Suprapubic skin (tissue), 4 donors: Measurements from ENCODE around the gene GHRHR. TPM values are rescaled to one million over a fixed set of nuclear protein-coding genes. Genes with fewer than 3 reads are reported as not detected.
A peak's percentile ranks its signal among the peaks of the same experiment; 100 is the strongest.

Experiments used
- DNase-seq, 2 donors: peaks; one replicate each; pipeline ENCODE4 v3.0.0-alpha.2; 2019; ENCODE audit warnings: low spot score in 2 of 2
- H3K27ac ChIP-seq: fragments of 200-600 bp; sonication (generic); one replicate; pipeline ENCODE4 v1.5.1; 2019
- H3K27me3 ChIP-seq: fragments of 200-600 bp; sonication (generic); one replicate; pipeline ENCODE4 v1.5.1; 2019
- H3K36me3 ChIP-seq: fragments of 200-600 bp; sonication (generic); one replicate; pipeline ENCODE4 v1.5.1; 2019
- H3K4me1 ChIP-seq: fragments of 200-600 bp; sonication (generic); one replicate; pipeline ENCODE4 v1.5.1; 2019
- H3K4me3 ChIP-seq: fragments of 200-600 bp; sonication (generic); one replicate; pipeline ENCODE4 v1.5.1; 2019; ENCODE audit warnings: mild to moderate bottlenecking
- H3K9me3 ChIP-seq: fragments of 200-600 bp; sonication (generic); one replicate; pipeline ENCODE4 v1.5.1; 2019
- EP300 ChIP-seq: sonication (generic); formaldehyde crosslinking; IDR thresholded peaks from one replicate; pipeline ENCODE4 v1.6.1; 2017; ENCODE audit warnings: antibody characterized with exemption
- POLR2A ChIP-seq, 2 donors: fragments of 450-650 bp; IDR thresholded peaks; one replicate each; pipeline ENCODE4 v1.6.1; 2017; ENCODE audit warnings: antibody characterized with exemption in 2 of 2, mild to moderate bottlenecking in 2 of 2, moderate library complexity in 2 of 2
- POLR2AphosphoS5 ChIP-seq, 3 donors: sonication (generic); formaldehyde crosslinking; IDR thresholded peaks; one replicate each; pipeline ENCODE4 v1.6.1; 2017; ENCODE audit warnings: antibody characterized with exemption in 3 of 3
- WGBS: methylation state at CpG from one replicate; pipeline ENCODE4 v1.1.5; 2018; 5-methylcytosine and 5-hydroxymethylcytosine counted together
- total RNA-seq, 4 donors: library from RNA; depleted of rRNA; stranded (reverse); fragments of >200 nt; gene quantifications; one replicate each; pipeline ENCODE4 v1.1.0, GENCODE V29; 2016
- TF ChIP-seq, protein P1 (sequence below), 2 donors: fragments of 200-600 bp in 1 of 2; fragments of 450-650 bp in 1 of 2; sonication (generic) in 1 of 2; IDR thresholded peaks; one replicate each; pipeline ENCODE4 v1.5.1; 2016 to 2019; ENCODE audit warnings: antibody characterized with exemption in 2 of 2, mild to moderate bottlenecking in 1 of 2, moderate library complexity in 1 of 2

GHRHR gene
- total RNA-seq, 4 donors from 2014 or later: 1.5 TPM; not detected in 3

DNA sequence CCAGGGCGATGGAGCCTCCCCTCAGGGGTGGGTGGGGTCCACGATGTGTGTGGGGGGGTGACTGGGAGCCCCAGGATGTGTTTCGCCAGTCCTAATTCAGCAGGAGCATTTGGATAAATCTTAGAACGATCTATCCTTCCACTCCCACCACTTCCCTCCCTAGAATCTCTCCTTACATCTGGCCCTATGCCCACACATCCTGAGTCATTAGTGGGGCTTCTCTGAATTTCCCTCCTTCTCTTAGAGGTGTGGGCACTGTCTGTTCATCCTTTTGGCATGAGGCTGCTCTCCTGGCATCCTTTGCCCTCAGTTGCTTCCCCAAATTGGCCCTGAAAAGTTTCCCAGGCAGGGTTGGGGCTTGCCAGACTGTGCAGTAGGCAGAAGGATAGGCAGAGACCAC is 1.6 kb downstream of the GHRHR start:
- Histone ChIP-seq H3K4me1 (no peaks in the 10 kb centered on the region), H3K27me3 (no peaks in the 10 kb centered on the region), H3K4me3 (no peak overlapping the region), H3K27ac (no peak overlapping the region), H3K36me3 (no peaks in the 10 kb centered on the region), H3K9me3 (no peaks in the 10 kb centered on the region)
- 14% methylated on average over 1 of the region's 4 CpGs for WGBS
- no peak for TF ChIP-seq POLR2AphosphoS5 (IDR thresholded peaks at IDR 0.05)
- TF ChIP-seq, protein P1, sequence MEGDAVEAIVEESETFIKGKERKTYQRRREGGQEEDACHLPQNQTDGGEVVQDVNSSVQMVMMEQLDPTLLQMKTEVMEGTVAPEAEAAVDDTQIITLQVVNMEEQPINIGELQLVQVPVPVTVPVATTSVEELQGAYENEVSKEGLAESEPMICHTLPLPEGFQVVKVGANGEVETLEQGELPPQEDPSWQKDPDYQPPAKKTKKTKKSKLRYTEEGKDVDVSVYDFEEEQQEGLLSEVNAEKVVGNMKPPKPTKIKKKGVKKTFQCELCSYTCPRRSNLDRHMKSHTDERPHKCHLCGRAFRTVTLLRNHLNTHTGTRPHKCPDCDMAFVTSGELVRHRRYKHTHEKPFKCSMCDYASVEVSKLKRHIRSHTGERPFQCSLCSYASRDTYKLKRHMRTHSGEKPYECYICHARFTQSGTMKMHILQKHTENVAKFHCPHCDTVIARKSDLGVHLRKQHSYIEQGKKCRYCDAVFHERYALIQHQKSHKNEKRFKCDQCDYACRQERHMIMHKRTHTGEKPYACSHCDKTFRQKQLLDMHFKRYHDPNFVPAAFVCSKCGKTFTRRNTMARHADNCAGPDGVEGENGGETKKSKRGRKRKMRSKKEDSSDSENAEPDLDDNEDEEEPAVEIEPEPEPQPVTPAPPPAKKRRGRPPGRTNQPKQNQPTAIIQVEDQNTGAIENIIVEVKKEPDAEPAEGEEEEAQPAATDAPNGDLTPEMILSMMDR (IDR thresholded peaks at IDR 0.05): no peak
- TF ChIP-seq EP300: no peak
- no peak for TF ChIP-seq POLR2A (IDR thresholded peaks at IDR 0.05)
- DNase-seq: no peak

DNA sequence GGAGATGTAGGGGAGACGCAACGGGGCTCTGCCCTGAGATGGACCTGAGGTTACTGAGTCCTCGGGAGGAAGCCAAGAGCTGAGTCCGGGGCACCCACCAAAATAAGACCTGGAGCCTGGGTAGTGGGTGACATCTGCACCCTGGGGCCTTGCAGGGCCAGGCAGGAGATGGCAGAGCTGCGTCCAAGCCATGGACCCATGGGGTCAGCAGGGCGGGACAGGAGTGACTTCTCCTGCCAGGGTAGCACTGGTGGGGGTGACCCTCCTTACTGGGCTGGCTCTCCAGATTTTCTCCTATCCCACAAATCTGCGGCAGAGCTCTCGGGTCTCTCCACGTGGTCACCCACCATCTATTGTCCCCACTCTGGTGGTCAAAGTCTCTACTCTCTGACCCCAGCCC is 2.1 kb downstream of the GHRHR start:
- TF ChIP-seq POLR2AphosphoS5 (IDR thresholded peaks at IDR 0.05) (no peak), EP300 (no peak), POLR2A (IDR thresholded peaks at IDR 0.05) (no peak)
- TF ChIP-seq, protein P1 (IDR thresholded peaks at IDR 0.05): no peak
- no peak overlapping the region for H3K4me3 ChIP-seq
- no peak for DNase-seq
- no peak overlapping the region for H3K27ac ChIP-seq
- no peaks in the 10 kb centered on the region for H3K36me3 ChIP-seq
- H3K27me3 ChIP-seq: no peaks in the 10 kb centered on the region
- 91% methylated on average over 9 of the region's 9 CpGs for WGBS
- H3K9me3 ChIP-seq: no peaks in the 10 kb centered on the region
- H3K4me1 ChIP-seq: no peaks in the 10 kb centered on the region

DNA sequence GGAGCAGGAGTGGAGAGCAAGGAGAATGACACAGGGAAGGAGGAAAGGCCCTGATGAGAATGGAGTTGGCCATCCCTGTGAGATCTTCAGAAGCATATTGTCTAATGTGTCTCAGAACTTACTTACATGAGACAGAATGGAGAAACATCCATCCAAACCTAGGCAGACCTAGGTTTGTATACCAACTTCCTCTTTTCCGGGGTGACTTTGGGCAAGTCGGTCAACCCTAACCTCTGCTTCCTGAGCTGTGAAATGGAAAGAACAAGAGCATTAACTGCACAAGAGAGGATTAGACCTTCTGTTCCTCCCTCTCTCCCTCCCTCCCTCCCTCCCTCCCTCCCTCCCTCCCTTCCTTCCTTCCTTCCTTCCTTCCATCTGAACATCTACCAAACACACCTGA is 4.5 kb downstream of the GHRHR start:
- H3K4me3 ChIP-seq: no peak overlapping the region
- H3K9me3 ChIP-seq: no peaks in the 10 kb centered on the region
- H3K4me1 ChIP-seq: no peaks in the 10 kb centered on the region
- no peak for DNase-seq
- peaks cover 11% of the 10 kb centered on the region for H3K27me3 ChIP-seq
- no peaks in the 10 kb centered on the region for H3K36me3 ChIP-seq
- 70% methylated on average over 2 of the region's 2 CpGs for WGBS
- TF ChIP-seq POLR2AphosphoS5 (IDR thresholded peaks at IDR 0.05) (no peak), POLR2A (IDR thresholded peaks at IDR 0.05) (no peak), EP300 (no peak)
- TF ChIP-seq, protein P1 (IDR thresholded peaks at IDR 0.05): no peak
- H3K27ac ChIP-seq: no peak overlapping the region

DNA sequence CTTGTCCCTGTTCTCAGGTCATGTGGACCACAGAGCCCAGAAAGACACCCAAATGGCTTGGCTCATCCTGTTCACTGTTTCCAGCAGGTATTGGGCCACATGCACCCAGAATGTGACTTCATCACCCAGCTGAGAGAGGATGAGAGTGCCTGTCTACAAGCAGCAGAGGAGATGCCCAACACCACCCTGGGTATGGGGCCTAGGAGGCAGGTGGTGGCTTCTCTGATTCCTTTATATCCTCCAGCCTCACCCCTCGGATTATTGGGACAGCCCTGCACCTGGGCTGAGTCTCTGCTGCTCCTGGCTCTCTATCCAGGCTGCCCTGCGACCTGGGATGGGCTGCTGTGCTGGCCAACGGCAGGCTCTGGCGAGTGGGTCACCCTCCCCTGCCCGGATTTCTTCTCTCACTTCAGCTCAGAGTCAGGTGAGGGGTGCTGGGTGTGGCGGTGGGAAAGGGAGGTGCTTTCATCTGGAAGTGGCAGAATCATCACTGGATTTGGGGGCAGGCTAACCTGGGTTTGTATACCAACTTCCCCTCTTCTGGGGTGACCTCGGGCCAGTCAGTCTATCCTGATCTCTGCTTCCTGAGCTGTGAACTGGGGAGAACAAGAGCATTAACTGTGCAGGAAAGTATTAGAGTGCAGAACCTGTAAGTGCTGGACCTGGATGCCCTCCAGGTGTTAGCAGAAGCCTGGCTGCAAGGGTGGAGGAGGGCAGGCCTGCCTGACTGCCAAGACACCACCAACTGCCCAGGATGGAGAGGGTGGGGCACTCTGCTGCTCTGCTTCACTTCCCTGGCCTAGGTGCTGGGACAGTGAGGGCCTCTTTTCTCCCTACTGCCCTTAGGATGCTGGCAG is 5.2 kb downstream of the GHRHR start:
- 80% methylated on average over 5 of the region's 7 CpGs for WGBS
- H3K4me3 ChIP-seq: no peak overlapping the region
- H3K27ac ChIP-seq: no peak overlapping the region
- H3K36me3 ChIP-seq: no peaks in the 10 kb centered on the region
- H3K9me3 ChIP-seq: no peaks in the 10 kb centered on the region
- no peaks in the 10 kb centered on the region for H3K4me1 ChIP-seq
- peak; percentile 54 to 74 for DNase-seq
- peaks cover 11% of the 10 kb centered on the region for H3K27me3 ChIP-seq
- no peak for TF ChIP-seq EP300
- no peak for TF ChIP-seq POLR2AphosphoS5 (IDR thresholded peaks at IDR 0.05)
- TF ChIP-seq, protein P1 (IDR thresholded peaks at IDR 0.05): no peak
- no peak for TF ChIP-seq POLR2A (IDR thresholded peaks at IDR 0.05)

DNA sequence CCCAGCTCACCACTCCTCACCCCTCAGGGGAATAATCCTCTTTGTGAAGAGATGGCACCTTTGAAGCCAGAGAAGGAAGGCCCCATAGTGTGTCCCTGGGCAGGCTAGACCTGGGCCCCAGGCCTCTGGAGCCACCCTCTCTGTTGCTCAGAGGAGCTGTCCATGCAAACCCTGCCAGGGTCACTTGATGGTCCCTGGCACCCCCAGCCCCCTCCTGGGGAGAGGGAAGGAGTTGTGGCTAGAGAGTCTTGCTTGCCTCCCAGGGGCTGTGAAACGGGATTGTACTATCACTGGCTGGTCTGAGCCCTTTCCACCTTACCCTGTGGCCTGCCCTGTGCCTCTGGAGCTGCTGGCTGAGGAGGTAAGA is 5.8 kb downstream of the GHRHR start:
- peak in 1 of 2 donors; percentile 49 for DNase-seq
- Histone ChIP-seq H3K27me3 (peaks cover 11% of the 10 kb centered on the region), H3K4me3 (no peak overlapping the region), H3K36me3 (no peaks in the 10 kb centered on the region), H3K27ac (no peak overlapping the region), H3K9me3 (no peaks in the 10 kb centered on the region), H3K4me1 (no peaks in the 10 kb centered on the region)
- TF ChIP-seq EP300 (no peak), POLR2A (IDR thresholded peaks at IDR 0.05) (no peak), POLR2AphosphoS5 (IDR thresholded peaks at IDR 0.05) (no peak)
- TF ChIP-seq, protein P1 (IDR thresholded peaks at IDR 0.05): no peak
- WGBS: 89% methylated on average over 1 of the region's 1 CpG
